Measurements from ENCODE around the gene EPS15. TPM values are rescaled to one million over a fixed set of nuclear protein-coding genes. Genes with fewer than 3 reads are reported as not detected.

The EPS15 gene
- total RNA-seq, 2 donors from 2014 or later, result 123 to 197 TPM

DNA sequence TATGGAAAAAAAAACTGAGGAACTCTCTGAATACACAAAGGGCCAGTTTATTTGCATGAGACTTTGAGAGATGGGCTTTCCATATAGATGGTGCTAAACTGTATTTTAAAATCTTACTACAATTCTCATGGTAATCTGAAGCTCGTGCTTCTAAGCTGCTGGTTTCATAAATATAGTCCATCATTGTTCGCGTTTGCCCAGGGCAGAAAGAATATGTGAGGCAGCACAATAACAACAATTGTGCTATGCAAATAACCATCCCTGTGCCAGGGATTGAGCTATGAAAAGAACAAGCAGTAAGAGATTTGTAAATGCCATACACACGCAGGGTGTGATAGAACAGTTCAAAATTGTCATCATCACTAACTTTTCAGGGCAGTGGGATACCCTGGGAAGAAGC, 4.9 kb upstream of the EPS15 start:
- no peaks in the 10 kb centered on the region for H3K36me3 ChIP-seq
- H3K4me3 ChIP-seq, result no peak overlapping the region
- no peak overlapping the region for H3K27ac ChIP-seq
- H3K4me1 ChIP-seq (ENCODE audit: control insufficient read depth in 1 of 2, low read depth in 2 of 2), result no peaks in the 10 kb centered on the region
- no peak for DNase-seq (ENCODE audit: low spot score)
- ATAC-seq (ENCODE audit: insufficient number of reproducible peaks, low FRiP score, low read depth), result no peak
- no peaks in the 10 kb centered on the region for H3K9me3 ChIP-seq
- TF ChIP-seq, protein P1, sequence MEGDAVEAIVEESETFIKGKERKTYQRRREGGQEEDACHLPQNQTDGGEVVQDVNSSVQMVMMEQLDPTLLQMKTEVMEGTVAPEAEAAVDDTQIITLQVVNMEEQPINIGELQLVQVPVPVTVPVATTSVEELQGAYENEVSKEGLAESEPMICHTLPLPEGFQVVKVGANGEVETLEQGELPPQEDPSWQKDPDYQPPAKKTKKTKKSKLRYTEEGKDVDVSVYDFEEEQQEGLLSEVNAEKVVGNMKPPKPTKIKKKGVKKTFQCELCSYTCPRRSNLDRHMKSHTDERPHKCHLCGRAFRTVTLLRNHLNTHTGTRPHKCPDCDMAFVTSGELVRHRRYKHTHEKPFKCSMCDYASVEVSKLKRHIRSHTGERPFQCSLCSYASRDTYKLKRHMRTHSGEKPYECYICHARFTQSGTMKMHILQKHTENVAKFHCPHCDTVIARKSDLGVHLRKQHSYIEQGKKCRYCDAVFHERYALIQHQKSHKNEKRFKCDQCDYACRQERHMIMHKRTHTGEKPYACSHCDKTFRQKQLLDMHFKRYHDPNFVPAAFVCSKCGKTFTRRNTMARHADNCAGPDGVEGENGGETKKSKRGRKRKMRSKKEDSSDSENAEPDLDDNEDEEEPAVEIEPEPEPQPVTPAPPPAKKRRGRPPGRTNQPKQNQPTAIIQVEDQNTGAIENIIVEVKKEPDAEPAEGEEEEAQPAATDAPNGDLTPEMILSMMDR (IDR thresholded peaks at IDR 0.05), result no peak
- H3K27me3 ChIP-seq (replicated peaks; ENCODE audit: insufficient read depth), result no peaks in the 10 kb centered on the region

DNA sequence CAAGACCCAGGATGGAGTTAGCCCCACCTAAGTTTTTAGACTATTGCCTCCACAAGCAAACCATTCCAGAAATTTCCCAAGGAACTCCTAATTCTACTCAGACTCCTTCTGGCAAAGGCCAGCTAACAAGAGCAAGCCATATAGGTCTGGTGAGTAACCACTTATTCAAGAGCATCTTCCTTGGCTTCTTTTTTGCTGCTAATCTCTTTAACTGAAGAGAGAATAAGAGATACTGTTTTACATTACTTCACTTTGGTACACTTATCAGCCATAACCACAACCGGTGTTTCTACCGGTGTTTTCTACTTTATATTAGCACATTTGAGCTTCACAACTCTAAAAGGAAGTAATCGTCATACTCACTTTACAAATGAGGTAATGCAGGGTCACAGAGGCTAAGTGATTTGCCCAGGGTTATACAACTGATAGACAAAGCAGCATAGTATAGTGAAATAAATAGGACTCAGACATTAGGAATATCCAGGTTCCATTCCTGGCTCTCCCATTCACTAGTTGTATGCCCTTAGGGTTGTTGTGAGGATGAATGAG, 1.7 kb upstream of the EPS15 start:
- H3K4me3 ChIP-seq, result no peak overlapping the region
- no peak overlapping the region for H3K27ac ChIP-seq
- TF ChIP-seq, protein P1 (IDR thresholded peaks at IDR 0.05), result no peak
- no peak for DNase-seq (ENCODE audit: low spot score)
- no peaks in the 10 kb centered on the region for H3K36me3 ChIP-seq
- no peak for ATAC-seq (ENCODE audit: insufficient number of reproducible peaks, low FRiP score, low read depth)
- no peaks in the 10 kb centered on the region for H3K27me3 ChIP-seq (replicated peaks; ENCODE audit: insufficient read depth)
- H3K4me1 ChIP-seq (ENCODE audit: control insufficient read depth in 1 of 2, low read depth in 2 of 2), result peaks cover 13 to 14% of the 10 kb centered on the region in 2 donors
- no peaks in the 10 kb centered on the region for H3K9me3 ChIP-seq

DNA sequence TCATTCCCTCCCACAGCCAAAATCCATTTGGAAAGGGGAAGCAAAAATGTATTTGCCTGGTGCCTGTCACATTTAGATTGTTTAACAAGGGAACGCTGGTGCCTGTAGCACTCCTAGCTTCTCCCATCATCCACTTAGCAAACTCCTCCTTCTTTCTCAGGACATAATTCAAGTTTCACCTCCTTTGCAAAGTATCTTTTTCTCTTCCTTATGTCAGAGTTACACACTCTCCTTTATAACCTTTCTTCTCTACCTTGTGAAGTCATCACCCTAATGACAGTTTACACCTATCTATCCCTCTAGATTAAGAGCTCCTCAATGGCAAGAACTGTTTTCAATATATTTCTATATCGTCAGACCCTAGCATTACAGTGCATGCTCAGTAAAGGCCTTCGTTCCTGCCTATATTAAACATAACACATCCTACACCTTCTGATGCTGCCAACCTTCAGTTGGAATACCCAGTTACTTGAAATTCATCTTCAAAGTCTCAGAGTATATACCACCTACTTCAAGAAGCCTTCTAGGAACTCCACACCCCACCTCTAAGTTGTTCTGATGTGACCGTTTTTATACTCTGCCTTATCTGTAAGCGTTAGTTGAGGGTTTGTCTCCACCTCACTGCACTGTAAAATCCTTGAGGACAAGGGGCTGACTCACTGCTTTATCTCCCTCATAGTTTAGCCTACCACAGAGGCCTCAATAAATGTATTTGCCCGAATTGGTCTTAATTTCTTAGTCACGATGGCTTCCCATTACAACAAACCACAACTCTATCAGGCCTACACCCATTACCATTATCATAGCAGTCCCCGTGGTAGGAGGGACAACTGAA, 1.0 kb upstream of the EPS15 start:
- TF ChIP-seq, protein P1 (IDR thresholded peaks at IDR 0.05), result no peak
- H3K36me3 ChIP-seq, result no peaks in the 10 kb centered on the region
- peaks cover 18 to 21% of the 10 kb centered on the region in 2 donors for H3K4me1 ChIP-seq (ENCODE audit: control insufficient read depth in 1 of 2, low read depth in 2 of 2)
- no peaks in the 10 kb centered on the region for H3K9me3 ChIP-seq
- ATAC-seq (ENCODE audit: insufficient number of reproducible peaks, low FRiP score, low read depth) (no peak), DNase-seq (ENCODE audit: low spot score) (no peak)
- no peaks in the 10 kb centered on the region for H3K27me3 ChIP-seq (replicated peaks; ENCODE audit: insufficient read depth)
- H3K4me3 ChIP-seq, result no peak overlapping the region
- H3K27ac ChIP-seq, result no peak overlapping the region

DNA sequence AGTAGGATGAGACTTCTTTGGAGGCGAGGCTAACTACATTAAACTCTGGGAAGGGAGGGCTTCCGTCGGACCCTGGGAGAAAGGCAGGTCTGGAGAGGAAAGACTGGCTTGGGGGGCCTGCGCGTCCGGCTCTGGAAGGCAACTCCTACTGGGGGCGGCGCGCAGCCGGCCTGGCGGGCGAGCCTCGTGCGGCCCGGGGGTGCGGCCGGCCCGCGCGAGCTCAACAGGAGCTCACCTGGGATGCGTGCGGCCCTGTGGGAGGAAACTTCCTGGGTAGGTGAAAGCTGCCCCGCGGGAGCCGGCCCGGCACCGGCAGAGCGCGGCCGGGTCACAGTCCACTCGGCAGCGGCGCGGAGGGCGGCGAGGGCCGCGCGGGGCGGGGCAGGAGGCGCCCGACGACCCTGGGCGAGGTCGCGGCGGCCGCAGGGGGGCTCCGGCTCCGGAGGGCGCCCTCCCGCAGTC, 449 bp downstream of the EPS15 start:
- Histone ChIP-seq H3K4me3 (peak overlapping the region; percentile 95), H3K36me3 (no peaks in the 10 kb centered on the region), H3K4me1 (ENCODE audit: control insufficient read depth in 1 of 2, low read depth in 2 of 2) (peaks cover 25 to 35% of the 10 kb centered on the region in 2 donors), H3K9me3 (no peaks in the 10 kb centered on the region), H3K27ac (peak overlapping the region; percentile 86 to 91), H3K27me3 (replicated peaks; ENCODE audit: insufficient read depth) (no peaks in the 10 kb centered on the region)
- DNase-seq (ENCODE audit: low spot score) (no peak), ATAC-seq (ENCODE audit: insufficient number of reproducible peaks, low FRiP score, low read depth) (peak; percentile 21)
- TF ChIP-seq, protein P1 (IDR thresholded peaks at IDR 0.05), result no peak

DNA sequence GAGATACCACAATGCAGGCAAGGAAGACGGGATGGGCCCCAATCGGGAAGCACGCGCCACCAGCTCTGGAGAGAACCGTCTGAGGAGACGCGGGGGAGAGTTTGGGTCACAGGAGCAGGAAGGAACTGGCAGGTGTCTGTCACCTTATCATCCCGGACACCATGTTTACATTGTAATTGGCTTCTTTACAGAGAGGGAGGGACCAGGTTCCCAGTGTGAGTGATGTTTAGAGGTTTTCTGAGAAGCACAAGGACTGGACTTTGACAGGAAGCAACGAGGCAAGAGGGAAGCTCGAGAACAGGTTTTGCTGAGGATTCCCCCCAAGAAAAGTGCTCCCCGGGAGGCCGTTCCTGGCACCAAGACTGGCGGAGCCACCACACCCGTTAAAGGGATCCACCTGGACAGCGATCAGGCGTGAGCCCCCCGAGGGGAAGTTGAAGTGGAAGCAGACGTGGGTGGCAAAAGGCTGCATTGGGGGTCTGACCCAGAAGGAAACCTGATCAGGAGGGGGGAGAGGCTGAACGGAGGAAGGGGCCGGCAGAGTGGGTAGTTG, 957 bp downstream of the EPS15 start:
- H3K4me1 ChIP-seq (ENCODE audit: control insufficient read depth in 1 of 2, low read depth in 2 of 2), result peaks cover 30 to 40% of the 10 kb centered on the region in 2 donors
- no peaks in the 10 kb centered on the region for H3K9me3 ChIP-seq
- no peak for DNase-seq (ENCODE audit: low spot score)
- ATAC-seq (ENCODE audit: insufficient number of reproducible peaks, low FRiP score, low read depth), result no peak
- peak overlapping the region; percentile 95 for H3K4me3 ChIP-seq
- peak overlapping the region; percentile 86 to 91 for H3K27ac ChIP-seq
- TF ChIP-seq, protein P1 (IDR thresholded peaks at IDR 0.05), result no peak
- no peaks in the 10 kb centered on the region for H3K27me3 ChIP-seq (replicated peaks; ENCODE audit: insufficient read depth)
- H3K36me3 ChIP-seq, result no peaks in the 10 kb centered on the region

Data from thoracic aorta (tissue), 2 donors.